Sigmoid colon (tissue), 4 donors: ENCODE results near the gene OLFML1.

Source experiments
- EP300 ChIP-seq, 4 donors: sonication (generic); formaldehyde crosslinking; IDR thresholded peaks; one replicate each; pipeline ENCODE4 v1.6.1; 2017; ENCODE audit warnings: antibody characterized with exemption in 4 of 4
- POLR2A ChIP-seq, 2 donors: fragments of 450-650 bp; IDR thresholded peaks; one replicate each; pipeline ENCODE4 v1.6.1; 2016; ENCODE audit warnings: antibody characterized with exemption in 2 of 2, mild to moderate bottlenecking in 2 of 2, moderate library complexity in 2 of 2
- POLR2AphosphoS5 ChIP-seq, 4 donors: sonication (generic); formaldehyde crosslinking; IDR thresholded peaks; one replicate each; pipeline ENCODE4 v1.6.1; 2017; ENCODE audit warnings: antibody characterized with exemption in 4 of 4
- TF ChIP-seq, protein P1 (sequence below), 4 experiments: fragments of 450-650 bp in 3 of 4; fragments of 200-600 bp in 1 of 4; IDR thresholded peaks; one replicate each; pipeline ENCODE4 v1.5.1; 2016 to 2019; ENCODE audit warnings: antibody characterized with exemption in 4 of 4, mild to moderate bottlenecking in 3 of 4, moderate library complexity in 2 of 4

DNA sequence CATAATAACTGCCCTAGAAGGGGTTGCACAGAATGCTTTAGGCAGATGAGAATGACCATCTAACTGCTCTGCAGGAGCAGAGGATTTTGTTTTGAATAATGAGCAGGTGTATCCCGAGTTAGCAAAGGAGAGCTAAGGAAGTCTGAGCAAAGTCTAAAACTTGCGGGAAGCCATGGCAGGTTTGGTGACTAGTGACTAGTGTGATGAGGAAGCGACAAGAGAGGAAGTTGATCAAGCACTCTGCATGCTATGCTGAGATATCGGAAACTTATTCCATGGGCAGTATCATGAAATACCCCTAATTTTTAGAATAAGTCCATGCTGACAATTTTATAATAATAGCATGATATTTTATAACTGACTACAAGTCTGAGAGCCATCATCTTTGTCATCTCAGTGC lies 12.9 kb downstream of the OLFML1 start:
- no peak for TF ChIP-seq POLR2A (IDR thresholded peaks at IDR 0.05)
- TF ChIP-seq, protein P1, sequence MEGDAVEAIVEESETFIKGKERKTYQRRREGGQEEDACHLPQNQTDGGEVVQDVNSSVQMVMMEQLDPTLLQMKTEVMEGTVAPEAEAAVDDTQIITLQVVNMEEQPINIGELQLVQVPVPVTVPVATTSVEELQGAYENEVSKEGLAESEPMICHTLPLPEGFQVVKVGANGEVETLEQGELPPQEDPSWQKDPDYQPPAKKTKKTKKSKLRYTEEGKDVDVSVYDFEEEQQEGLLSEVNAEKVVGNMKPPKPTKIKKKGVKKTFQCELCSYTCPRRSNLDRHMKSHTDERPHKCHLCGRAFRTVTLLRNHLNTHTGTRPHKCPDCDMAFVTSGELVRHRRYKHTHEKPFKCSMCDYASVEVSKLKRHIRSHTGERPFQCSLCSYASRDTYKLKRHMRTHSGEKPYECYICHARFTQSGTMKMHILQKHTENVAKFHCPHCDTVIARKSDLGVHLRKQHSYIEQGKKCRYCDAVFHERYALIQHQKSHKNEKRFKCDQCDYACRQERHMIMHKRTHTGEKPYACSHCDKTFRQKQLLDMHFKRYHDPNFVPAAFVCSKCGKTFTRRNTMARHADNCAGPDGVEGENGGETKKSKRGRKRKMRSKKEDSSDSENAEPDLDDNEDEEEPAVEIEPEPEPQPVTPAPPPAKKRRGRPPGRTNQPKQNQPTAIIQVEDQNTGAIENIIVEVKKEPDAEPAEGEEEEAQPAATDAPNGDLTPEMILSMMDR (IDR thresholded peaks at IDR 0.05): no peak
- no peak for TF ChIP-seq EP300 (IDR thresholded peaks at IDR 0.05)
- no peak for TF ChIP-seq POLR2AphosphoS5 (IDR thresholded peaks at IDR 0.05)
